GM23338 (cell line): ENCODE data around the gene DCBLD1. TPM values are rescaled to one million over a fixed set of nuclear protein-coding genes. Genes with fewer than 3 reads are reported as not detected.

Experiments used
- ATAC-seq: fragments of 200-7000 bp; cut with Tn5 transposase; 3 replicates; pipeline ENCODE4 v1.9.1; 2020
- DNase-seq: peaks from one replicate; pipeline ENCODE4 v3.0.0-alpha.2; 2015; ENCODE audit warnings: low spot score
- H2AFZ ChIP-seq: fragments of 200-600 bp; sonication (generic); 2 replicates; pipeline ENCODE4 v1.8.0; 2016; ENCODE audit warnings: antibody characterized with exemption, mild to moderate bottlenecking, moderate library complexity
- H3F3A ChIP-seq: fragments of 200-600 bp; sonication (generic); replicated peaks from 2 replicates; pipeline ENCODE4 v1.8.0; 2017; ENCODE audit warnings: antibody characterized with exemption, mixed run types, low read depth
- H3K27ac ChIP-seq: fragments of 200-600 bp; sonication (generic); 2 replicates; pipeline ENCODE4 v1.6.1; 2016; ENCODE audit warnings: low read depth
- H3K27me3 ChIP-seq: fragments of 200-600 bp; sonication (generic); 2 replicates; pipeline ENCODE4 v1.8.0; 2016; ENCODE audit warnings: mild to moderate bottlenecking, mixed run types, moderate library complexity; ENCODE audit not compliant: insufficient read depth
- H3K36me3 ChIP-seq: fragments of 200-600 bp; sonication (generic); 2 replicates; pipeline ENCODE4 v1.8.0; 2016; ENCODE audit warnings: mild to moderate bottlenecking; ENCODE audit not compliant: insufficient read depth
- H3K4me1 ChIP-seq: fragments of 200-600 bp; sonication (generic); 2 replicates; pipeline ENCODE4 v1.8.0; 2016; ENCODE audit warnings: mild to moderate bottlenecking, moderate library complexity; ENCODE audit not compliant: insufficient read depth
- H3K4me2 ChIP-seq: fragments of 200-600 bp; sonication (generic); 2 replicates; pipeline ENCODE4 v1.7.1; 2017; ENCODE audit warnings: mixed run types
- H3K4me3 ChIP-seq: fragments of 200-600 bp; sonication (generic); 2 replicates; pipeline ENCODE4 v1.6.1; 2016; ENCODE audit warnings: mixed run types
- H3K79me2 ChIP-seq: fragments of 200-600 bp; sonication (generic); replicated peaks from 2 replicates; pipeline ENCODE4 v1.8.0; 2017; ENCODE audit warnings: mild to moderate bottlenecking; ENCODE audit not compliant: insufficient read depth
- H3K9me2 ChIP-seq: fragments of 200-600 bp; sonication (generic); 2 replicates; pipeline ENCODE4 v1.8.0; 2017; ENCODE audit not compliant: insufficient read depth
- H4K20me1 ChIP-seq: fragments of 200-600 bp; sonication (generic); replicated peaks from 2 replicates; pipeline ENCODE4 v1.8.0; 2017; ENCODE audit warnings: mild to moderate bottlenecking; ENCODE audit not compliant: insufficient read depth
- H3K27ac Mint-ChIP-seq: 2 replicates; pipeline ENCODE4 v1.8.0; 2020; ENCODE audit warnings: inconsistent platforms, mild to moderate bottlenecking, moderate library complexity, mixed read lengths
- H3K27me3 Mint-ChIP-seq: 3 replicates; pipeline ENCODE4 v1.8.0; 2022; ENCODE audit warnings: low read depth, mild to moderate bottlenecking, moderate library complexity, mixed read lengths, inconsistent platforms; ENCODE audit not compliant: insufficient read depth, poor library complexity
- H3K36me3 Mint-ChIP-seq: 3 replicates; pipeline ENCODE4 v1.8.0; 2021; ENCODE audit warnings: low read depth, mild to moderate bottlenecking, inconsistent platforms, moderate library complexity, mixed read lengths
- H3K4me1 Mint-ChIP-seq: 3 replicates; pipeline ENCODE4 v1.8.0; 2020; ENCODE audit warnings: mild to moderate bottlenecking, inconsistent platforms, mixed read lengths
- H3K4me3 Mint-ChIP-seq: 3 replicates; pipeline ENCODE4 v1.8.0; 2021; ENCODE audit warnings: moderate library complexity, mild to moderate bottlenecking, inconsistent platforms, mixed read lengths
- H3K9me3 Mint-ChIP-seq: 3 replicates; pipeline ENCODE4 v1.8.0; 2020; ENCODE audit warnings: moderate library complexity, mild to moderate bottlenecking, inconsistent platforms, mixed read lengths
- CREB1 ChIP-seq: fragments of 250-450 bp; sonication (Bioruptor Pico); IDR thresholded peaks from 2 replicates; pipeline ENCODE4 v1.5.0; 2020; ENCODE audit warnings: low read depth, mild to moderate bottlenecking, moderate library complexity
- ETS1 ChIP-seq: IDR thresholded peaks from 2 replicates; pipeline ENCODE4 v1.6.1; 2016; ENCODE audit warnings: antibody characterized with exemption
- EZH2 ChIP-seq: fragments of 200-600 bp; sonication (generic); IDR thresholded peaks from one replicate; pipeline ENCODE4 v1.8.0; 2017; ENCODE audit warnings: antibody characterized with exemption, mild to moderate bottlenecking, low read depth; ENCODE audit not compliant: unreplicated experiment
- JUNB ChIP-seq: IDR thresholded peaks from one replicate; pipeline ENCODE4 v1.6.1; 2016; ENCODE audit warnings: antibody characterized with exemption; ENCODE audit not compliant: unreplicated experiment
- NANOG ChIP-seq: IDR thresholded peaks from 2 replicates; pipeline ENCODE4 v1.6.1; 2016; ENCODE audit warnings: antibody characterized with exemption, borderline replicate concordance
- POLR2AphosphoS5 ChIP-seq: IDR thresholded peaks from 2 replicates; pipeline ENCODE4 v1.6.1; 2016; ENCODE audit warnings: antibody characterized with exemption, low read depth
- REST ChIP-seq: IDR thresholded peaks from one replicate; pipeline ENCODE4 v1.6.1; 2018; ENCODE audit warnings: antibody characterized with exemption; ENCODE audit not compliant: unreplicated experiment
- ZNF331 ChIP-seq: fragments of 250-450 bp; sonication (Bioruptor Pico); IDR thresholded peaks from 2 replicates; pipeline ENCODE4 v1.5.0; 2020; ENCODE audit warnings: low read depth, mild to moderate bottlenecking, moderate library complexity
- ZNF462 ChIP-seq: fragments of 250-450 bp; sonication (Bioruptor Pico); IDR thresholded peaks from 2 replicates; pipeline ENCODE4 v1.5.0; 2020; ENCODE audit warnings: mild to moderate bottlenecking, moderate library complexity
- polyA plus RNA-seq: library from polyadenylated mRNA; unstranded; fragments of >200 nt; fragmentation: Nextera tagmentation; extraction: Ambion mirVana; gene quantifications from 2 replicates; pipeline ENCODE4 v1.2.1, GENCODE V29; 2016
- total RNA-seq: library from RNA; depleted of rRNA; stranded (reverse); fragments of >200 nt; shearing (Covaris generic); gene quantifications from 2 replicates; pipeline ENCODE4 v1.2.3, GENCODE V29; 2014
- TF ChIP-seq, protein P1 (sequence below), 2 experiments: fragments of 200-600 bp in 1 of 2; sonication (generic) in 1 of 2; conservative IDR thresholded peaks; 2 replicates each; pipeline versions ENCODE4 v1.5.1 to v1.6.1; 2016 to 2017; ENCODE audit warnings: antibody characterized with exemption in 2 of 2, low read depth in 2 of 2, mild to moderate bottlenecking in 2 of 2, moderate library complexity in 1 of 2

Gene DCBLD1
- total and polyA plus RNA-seq, 2 experiments from 2014 or later: 4.2 to 7.6 TPM

DNA sequence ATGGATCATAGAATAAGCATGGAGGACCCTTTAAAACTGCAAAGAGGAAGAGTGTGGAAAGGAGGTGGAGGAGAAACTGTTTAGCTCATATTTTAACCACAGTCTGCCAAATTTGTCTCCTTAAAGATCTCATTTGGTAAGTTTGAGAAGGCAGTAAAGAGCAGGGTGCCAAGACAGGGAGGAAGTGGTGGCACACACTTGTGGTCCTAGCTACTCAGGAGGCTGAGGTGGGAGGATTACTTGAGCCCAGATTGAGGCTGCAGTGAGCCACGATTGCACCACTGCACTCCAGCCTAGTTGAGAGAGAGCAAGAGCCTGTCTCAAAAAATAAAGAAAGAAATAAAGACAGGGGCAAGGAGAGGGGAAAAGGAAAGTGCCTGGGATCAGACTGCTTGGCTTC, 16.8 kb upstream of the DCBLD1 start:
- DNase-seq: no peak
- H3K79me2 ChIP-seq: no peaks in the 10 kb centered on the region

More for the DNA sequence above, 16.8 kb upstream of the DCBLD1 start:
- no peaks in the 10 kb centered on the region for H3F3A ChIP-seq
- no peak overlapping the region for H3K27ac Mint-ChIP-seq
- H3K9me3 Mint-ChIP-seq: no peaks in the 10 kb centered on the region; the same call in 2 of the 3 replicates
- H3K4me3 Mint-ChIP-seq: no peak overlapping the region
- no peak for TF ChIP-seq POLR2AphosphoS5
- TF ChIP-seq EZH2: no peak
- no peak for TF ChIP-seq REST
- TF ChIP-seq CREB1 (CRISPR knock-in tag): no peak
- no peak for TF ChIP-seq NANOG
- no peak for TF ChIP-seq JUNB
- TF ChIP-seq, protein P1, sequence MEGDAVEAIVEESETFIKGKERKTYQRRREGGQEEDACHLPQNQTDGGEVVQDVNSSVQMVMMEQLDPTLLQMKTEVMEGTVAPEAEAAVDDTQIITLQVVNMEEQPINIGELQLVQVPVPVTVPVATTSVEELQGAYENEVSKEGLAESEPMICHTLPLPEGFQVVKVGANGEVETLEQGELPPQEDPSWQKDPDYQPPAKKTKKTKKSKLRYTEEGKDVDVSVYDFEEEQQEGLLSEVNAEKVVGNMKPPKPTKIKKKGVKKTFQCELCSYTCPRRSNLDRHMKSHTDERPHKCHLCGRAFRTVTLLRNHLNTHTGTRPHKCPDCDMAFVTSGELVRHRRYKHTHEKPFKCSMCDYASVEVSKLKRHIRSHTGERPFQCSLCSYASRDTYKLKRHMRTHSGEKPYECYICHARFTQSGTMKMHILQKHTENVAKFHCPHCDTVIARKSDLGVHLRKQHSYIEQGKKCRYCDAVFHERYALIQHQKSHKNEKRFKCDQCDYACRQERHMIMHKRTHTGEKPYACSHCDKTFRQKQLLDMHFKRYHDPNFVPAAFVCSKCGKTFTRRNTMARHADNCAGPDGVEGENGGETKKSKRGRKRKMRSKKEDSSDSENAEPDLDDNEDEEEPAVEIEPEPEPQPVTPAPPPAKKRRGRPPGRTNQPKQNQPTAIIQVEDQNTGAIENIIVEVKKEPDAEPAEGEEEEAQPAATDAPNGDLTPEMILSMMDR (conservative IDR thresholded peaks at IDR 0.05; ENCODE audit: low read depth in 2 of 2): no peak
- no peak for TF ChIP-seq ZNF462 (CRISPR knock-in tag)
- TF ChIP-seq ZNF331 (CRISPR knock-in tag): no peak
- no peak for TF ChIP-seq ETS1
- H3K36me3 Mint-ChIP-seq: no peaks in the 10 kb centered on the region
- H3K4me3 ChIP-seq: no peak overlapping the region
- ATAC-seq: no peak
- H3K27ac ChIP-seq: no peak overlapping the region
- no peaks in the 10 kb centered on the region; the same call in 1 of the 2 replicates for H3K9me2 ChIP-seq
- no peaks in the 10 kb centered on the region for H4K20me1 ChIP-seq
- H3K27me3 ChIP-seq: no peaks in the 10 kb centered on the region
- H3K27me3 Mint-ChIP-seq: peaks cover 5% of the 10 kb centered on the region
- H2AFZ ChIP-seq: no peak overlapping the region
- no peaks in the 10 kb centered on the region for H3K4me1 Mint-ChIP-seq
- H3K36me3 ChIP-seq: no peaks in the 10 kb centered on the region
- no peaks in the 10 kb centered on the region for H3K4me1 ChIP-seq
- no peak overlapping the region for H3K4me2 ChIP-seq
